ENCODE results near the gene GLB1L3.

The GLB1L3 gene

GRCh38 chr11:134334796-134335571 is 58.8 kb downstream of the GLB1L3 start:
- TF ChIP-seq EGR1 (IDR thresholded peaks at IDR 0.05) = no peak
- no peak for TF ChIP-seq NFIC (IDR thresholded peaks at IDR 0.05)
- no peak for TF ChIP-seq TEAD4 (IDR thresholded peaks at IDR 0.05)
- TF ChIP-seq EP300 (IDR thresholded peaks at IDR 0.05; ENCODE audit: borderline replicate concordance) = no peak
- TF ChIP-seq ZBTB7A (IDR thresholded peaks at IDR 0.05; ENCODE audit: low read depth) = no peak
- no peak for TF ChIP-seq RAD21 (IDR thresholded peaks at IDR 0.05; ENCODE audit: low read depth)
- no peak for TF ChIP-seq MAX (IDR thresholded peaks at IDR 0.05)
- TF ChIP-seq CEBPB (IDR thresholded peaks at IDR 0.05) = no peak
- no peak for TF ChIP-seq YY1 (IDR thresholded peaks at IDR 0.05; ENCODE audit: low read depth)
- no peak for TF ChIP-seq USF1 (IDR thresholded peaks at IDR 0.05)
- TF ChIP-seq TAF1 (IDR thresholded peaks at IDR 0.05; ENCODE audit: low read depth) = no peak
- no peak for TF ChIP-seq FOXM1 (IDR thresholded peaks at IDR 0.05; ENCODE audit: borderline replicate concordance, low read depth)
- no peak for TF ChIP-seq REST (IDR thresholded peaks at IDR 0.05; ENCODE audit: low read depth)
- no peak for TF ChIP-seq CREB1 (IDR thresholded peaks at IDR 0.05; ENCODE audit: low read depth)
- TF ChIP-seq TCF12 (IDR thresholded peaks at IDR 0.05; ENCODE audit: low read depth) = no peak

GRCh38 chr11:134337051-134337450 is 60.9 kb downstream of the GLB1L3 start:
- no peak for TF ChIP-seq ZBTB7A (IDR thresholded peaks at IDR 0.05; ENCODE audit: low read depth)
- TF ChIP-seq TAF1 (IDR thresholded peaks at IDR 0.05; ENCODE audit: low read depth) = no peak
- no peak for TF ChIP-seq CEBPB (IDR thresholded peaks at IDR 0.05)
- TF ChIP-seq EP300 (IDR thresholded peaks at IDR 0.05; ENCODE audit: borderline replicate concordance) = no peak
- TF ChIP-seq MAX (IDR thresholded peaks at IDR 0.05) = no peak
- no peak for TF ChIP-seq FOXM1 (IDR thresholded peaks at IDR 0.05; ENCODE audit: borderline replicate concordance, low read depth)
- no peak for TF ChIP-seq NFIC (IDR thresholded peaks at IDR 0.05)
- no peak for TF ChIP-seq YY1 (IDR thresholded peaks at IDR 0.05; ENCODE audit: low read depth)
- no peak for TF ChIP-seq TCF12 (IDR thresholded peaks at IDR 0.05; ENCODE audit: low read depth)
- TF ChIP-seq TEAD4 (IDR thresholded peaks at IDR 0.05) = no peak
- TF ChIP-seq EGR1 (IDR thresholded peaks at IDR 0.05) = no peak
- TF ChIP-seq USF1 (IDR thresholded peaks at IDR 0.05) = no peak
- no peak for TF ChIP-seq CREB1 (IDR thresholded peaks at IDR 0.05; ENCODE audit: low read depth)
- no peak for TF ChIP-seq REST (IDR thresholded peaks at IDR 0.05; ENCODE audit: low read depth)
- TF ChIP-seq RAD21 (IDR thresholded peaks at IDR 0.05; ENCODE audit: low read depth) = no peak

GRCh38 chr11:134338068-134338467 is 61.9 kb downstream of the GLB1L3 start:
- TF ChIP-seq TAF1 (IDR thresholded peaks at IDR 0.05; ENCODE audit: low read depth) (no peak), FOXM1 (IDR thresholded peaks at IDR 0.05; ENCODE audit: borderline replicate concordance, low read depth) (no peak), TEAD4 (IDR thresholded peaks at IDR 0.05) (no peak), USF1 (IDR thresholded peaks at IDR 0.05) (no peak), NFIC (IDR thresholded peaks at IDR 0.05) (no peak)

GRCh38 chr11:134338654-134339053 is 62.5 kb downstream of the GLB1L3 start:
- TF ChIP-seq CEBPB (IDR thresholded peaks at IDR 0.05) (no peak), EP300 (IDR thresholded peaks at IDR 0.05; ENCODE audit: borderline replicate concordance) (no peak), ZBTB7A (IDR thresholded peaks at IDR 0.05; ENCODE audit: low read depth) (no peak), YY1 (IDR thresholded peaks at IDR 0.05; ENCODE audit: low read depth) (no peak), TAF1 (IDR thresholded peaks at IDR 0.05; ENCODE audit: low read depth) (no peak), USF1 (IDR thresholded peaks at IDR 0.05) (no peak), REST (IDR thresholded peaks at IDR 0.05; ENCODE audit: low read depth) (no peak)

All from Ishikawa (cell line).